HepG2 (cell line): ENCODE results near the gene TIMM44. TPM values are rescaled to one million over a fixed set of nuclear protein-coding genes. Genes with fewer than 3 reads are reported as not detected.

ENCODE experiments used
- CBFB ChIP-seq: sonication (generic); formaldehyde crosslinking; IDR thresholded peaks from 2 replicates; pipeline ENCODE4 v1.4.0; 2020; ENCODE audit warnings: missing genetic modification reagents
- CHCHD3 ChIP-seq: sonication (generic); formaldehyde crosslinking; IDR thresholded peaks from 2 replicates; pipeline ENCODE4 v1.8.0; 2022; ENCODE audit warnings: mild to moderate bottlenecking, missing genetic modification reagents, moderate library complexity
- GABPA ChIP-seq, 2 experiments: IDR thresholded peaks; 2 replicates each; pipeline ENCODE4 v1.6.1; 2011 to 2016; ENCODE audit warnings: low read depth in 2 of 2, low read length in 1 of 2, missing biosample characterization in 1 of 2, missing genetic modification characterization in 1 of 2
- GFI1 ChIP-seq: sonication (generic); formaldehyde crosslinking; IDR thresholded peaks from 2 replicates; pipeline ENCODE4 v1.5.0; 2020; ENCODE audit warnings: missing genetic modification reagents, mild to moderate bottlenecking, borderline replicate concordance
- IKZF4 ChIP-seq: sonication (generic); formaldehyde crosslinking; IDR thresholded peaks from 2 replicates; pipeline ENCODE4 v1.5.1; 2020; ENCODE audit warnings: borderline replicate concordance, mild to moderate bottlenecking, low read depth, missing genetic modification reagents; ENCODE audit errors: not compliant biosample characterization
- MXD4 ChIP-seq: IDR thresholded peaks from 2 replicates; pipeline ENCODE4 v1.6.1; 2016; ENCODE audit warnings: mild to moderate bottlenecking, missing biosample characterization, missing genetic modification reagents
- NCOR1 ChIP-seq: fragments of 200-600 bp; sonication (generic); IDR thresholded peaks from 2 replicates; pipeline ENCODE4 v1.7.0; 2017; ENCODE audit warnings: antibody characterized with exemption, low read length, borderline replicate concordance
- POLR2A ChIP-seq, 2 experiments: IDR thresholded peaks; 2 replicates each; pipeline ENCODE4 v1.6.1; 2011; ENCODE audit warnings: low read depth in 2 of 2, low read length in 2 of 2, mild to moderate bottlenecking in 1 of 2, moderate library complexity in 1 of 2; ENCODE audit not compliant: insufficient read depth in 1 of 2
- SIN3B ChIP-seq: fragments of 150-350 bp; IDR thresholded peaks from 2 replicates; pipeline ENCODE4 v1.6.1; 2014; ENCODE audit warnings: low read length
- SIX4 ChIP-seq: sonication (generic); formaldehyde crosslinking; IDR thresholded peaks from 2 replicates; pipeline ENCODE4 v1.4.0; 2020; ENCODE audit warnings: missing genetic modification reagents
- TSC22D2 ChIP-seq: sonication (generic); formaldehyde crosslinking; IDR thresholded peaks from 2 replicates; pipeline ENCODE4 v1.5.1; 2020; ENCODE audit warnings: missing genetic modification reagents, mild to moderate bottlenecking, borderline replicate concordance
- ZNF121 ChIP-seq: sonication (generic); formaldehyde crosslinking; IDR thresholded peaks from 2 replicates; pipeline ENCODE4 v1.5.0; 2020; ENCODE audit warnings: mild to moderate bottlenecking, missing genetic modification reagents
- ZNF350 ChIP-seq: sonication (generic); formaldehyde crosslinking; IDR thresholded peaks from 2 replicates; pipeline ENCODE4 v1.4.0; 2020; ENCODE audit warnings: mild to moderate bottlenecking, low read depth, missing genetic modification reagents, borderline replicate concordance
- polyA plus RNA-seq, 8 experiments: library from polyadenylated mRNA; depleted of rRNA in 3 of 8; stranded (reverse) in 7 of 8; unstranded in 1 of 8; fragments of >200 nt; fragmentation: Illumina TruSeq in 4 of 8; extraction: Trizol in 4 of 8; gene quantifications; 2 replicates each; pipeline versions ENCODE4 v1.2.1 to v1.2.3, GENCODE V29; 2011 to 2016; ENCODE audit warnings: low read depth in 4 of 8, missing spikeins in 1 of 8, mixed read lengths in 1 of 8; ENCODE audit not compliant: insufficient read depth in 1 of 8
- total RNA-seq, 5 experiments: library from RNA; depleted of rRNA; stranded (reverse); fragments of >200 nt; fragmentation: Illumina TruSeq; extraction: Trizol; gene quantifications; 2 replicates each; pipeline ENCODE4 v1.2.3, GENCODE V29; 2016; ENCODE audit warnings: low read depth in 1 of 5
- TF ChIP-seq, protein P1 (sequence below), 2 experiments: fragments of 450-650 bp in 1 of 2; sonication (generic) in 1 of 2; formaldehyde crosslinking in 1 of 2; IDR thresholded peaks; 2 replicates each; pipeline versions ENCODE4 v1.6.1 to v1.8.0; 2016 to 2022; ENCODE audit warnings: antibody characterized with exemption in 1 of 2, mild to moderate bottlenecking in 1 of 2, missing genetic modification reagents in 1 of 2
- TF ChIP-seq, protein P2 (sequence below): sonication (generic); formaldehyde crosslinking; IDR thresholded peaks from 2 replicates; pipeline ENCODE4 v1.8.0; 2022; ENCODE audit warnings: missing genetic modification reagents, mild to moderate bottlenecking, inconsistent platforms, borderline replicate concordance
- TF ChIP-seq, protein P3 (sequence below): sonication (generic); IDR thresholded peaks from 2 replicates; pipeline ENCODE4 v1.6.1; 2016; ENCODE audit warnings: low read depth, borderline replicate concordance
- TF ChIP-seq, protein P4 (sequence below): sonication (generic); formaldehyde crosslinking; IDR thresholded peaks from 2 replicates; pipeline ENCODE4 v1.8.1; 2023; ENCODE audit warnings: missing genetic modification reagents, mild to moderate bottlenecking, borderline replicate concordance

Gene TIMM44
- total and polyA plus RNA-seq, 2 of the 13 experiments (the other 11 are each of a cell fraction or from before 2014, with no cell fraction given), result 42.9 to 72.6 TPM

DNA sequence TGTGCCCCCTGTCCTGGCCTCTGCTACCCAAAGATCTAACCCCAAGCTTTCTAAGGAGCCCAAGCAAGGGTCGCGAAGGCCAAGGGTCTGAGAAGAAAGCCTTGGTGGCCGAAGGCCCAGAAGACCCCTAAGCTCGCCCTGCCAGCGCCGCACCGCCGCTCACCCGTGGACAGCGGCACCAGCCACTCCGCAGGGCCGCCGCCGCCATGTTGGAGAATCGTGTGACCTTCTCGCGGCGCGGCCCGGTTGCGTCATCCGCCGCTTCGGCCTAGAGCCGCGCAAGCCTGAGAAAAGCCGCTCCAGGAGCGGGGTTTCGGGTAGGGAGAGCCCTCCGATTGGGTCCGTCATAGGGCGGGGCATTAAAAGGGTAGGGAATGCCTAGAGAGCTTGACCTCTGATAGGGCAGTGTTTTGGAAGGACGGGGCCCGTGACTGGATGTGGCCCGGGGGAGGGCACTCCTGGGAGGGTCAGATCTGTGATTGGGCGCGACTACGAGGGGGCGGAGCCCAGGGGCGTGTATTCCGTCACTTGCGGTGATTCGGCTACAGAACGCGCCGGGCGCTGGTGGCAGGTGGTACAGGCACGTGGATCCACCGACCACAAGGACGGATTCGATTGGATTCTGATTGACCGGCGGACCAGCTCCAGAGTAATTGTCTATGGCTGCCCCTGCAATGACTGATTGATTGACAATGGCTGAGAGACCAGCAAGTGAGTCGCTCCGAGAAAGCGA is at the start of gene TIMM44 (continued):
- TF ChIP-seq, protein P1, sequence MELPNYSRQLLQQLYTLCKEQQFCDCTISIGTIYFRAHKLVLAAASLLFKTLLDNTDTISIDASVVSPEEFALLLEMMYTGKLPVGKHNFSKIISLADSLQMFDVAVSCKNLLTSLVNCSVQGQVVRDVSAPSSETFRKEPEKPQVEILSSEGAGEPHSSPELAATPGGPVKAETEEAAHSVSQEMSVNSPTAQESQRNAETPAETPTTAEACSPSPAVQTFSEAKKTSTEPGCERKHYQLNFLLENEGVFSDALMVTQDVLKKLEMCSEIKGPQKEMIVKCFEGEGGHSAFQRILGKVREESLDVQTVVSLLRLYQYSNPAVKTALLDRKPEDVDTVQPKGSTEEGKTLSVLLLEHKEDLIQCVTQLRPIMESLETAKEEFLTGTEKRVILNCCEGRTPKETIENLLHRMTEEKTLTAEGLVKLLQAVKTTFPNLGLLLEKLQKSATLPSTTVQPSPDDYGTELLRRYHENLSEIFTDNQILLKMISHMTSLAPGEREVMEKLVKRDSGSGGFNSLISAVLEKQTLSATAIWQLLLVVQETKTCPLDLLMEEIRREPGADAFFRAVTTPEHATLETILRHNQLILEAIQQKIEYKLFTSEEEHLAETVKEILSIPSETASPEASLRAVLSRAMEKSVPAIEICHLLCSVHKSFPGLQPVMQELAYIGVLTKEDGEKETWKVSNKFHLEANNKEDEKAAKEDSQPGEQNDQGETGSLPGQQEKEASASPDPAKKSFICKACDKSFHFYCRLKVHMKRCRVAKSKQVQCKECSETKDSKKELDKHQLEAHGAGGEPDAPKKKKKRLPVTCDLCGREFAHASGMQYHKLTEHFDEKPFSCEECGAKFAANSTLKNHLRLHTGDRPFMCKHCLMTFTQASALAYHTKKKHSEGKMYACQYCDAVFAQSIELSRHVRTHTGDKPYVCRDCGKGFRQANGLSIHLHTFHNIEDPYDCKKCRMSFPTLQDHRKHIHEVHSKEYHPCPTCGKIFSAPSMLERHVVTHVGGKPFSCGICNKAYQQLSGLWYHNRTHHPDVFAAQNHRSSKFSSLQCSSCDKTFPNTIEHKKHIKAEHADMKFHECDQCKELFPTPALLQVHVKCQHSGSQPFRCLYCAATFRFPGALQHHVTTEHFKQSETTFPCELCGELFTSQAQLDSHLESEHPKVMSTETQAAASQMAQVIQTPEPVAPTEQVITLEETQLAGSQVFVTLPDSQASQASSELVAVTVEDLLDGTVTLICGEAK (IDR thresholded peaks at IDR 0.05), result no peak
- TF ChIP-seq, protein P1 (CRISPR knock-in tag; IDR thresholded peaks at IDR 0.05), result peak; percentile 57; the same call in 1 of the 2 replicates
- peak; percentile 50; the same call in 1 of the 2 replicates for TF ChIP-seq ZNF121 (CRISPR knock-in tag)
- peak; percentile 96 for TF ChIP-seq ZNF350 (CRISPR knock-in tag)
- no peak for TF ChIP-seq TSC22D2 (CRISPR knock-in tag)
- no peak for TF ChIP-seq GABPA (IDR thresholded peaks at IDR 0.05; ENCODE audit: low read depth, low read length)
- peak; percentile 27; the same call in 1 of the 2 replicates for TF ChIP-seq GABPA (CRISPR knock-in tag; IDR thresholded peaks at IDR 0.05; ENCODE audit: low read depth)
- TF ChIP-seq POLR2A (IDR thresholded peaks at IDR 0.05; ENCODE audit: insufficient read depth in 1 of 2, low read depth in 2 of 2, low read length in 2 of 2), result peak; percentile 98 to 99
- no peak for TF ChIP-seq IKZF4 (CRISPR knock-in tag)
- TF ChIP-seq, protein P2, sequence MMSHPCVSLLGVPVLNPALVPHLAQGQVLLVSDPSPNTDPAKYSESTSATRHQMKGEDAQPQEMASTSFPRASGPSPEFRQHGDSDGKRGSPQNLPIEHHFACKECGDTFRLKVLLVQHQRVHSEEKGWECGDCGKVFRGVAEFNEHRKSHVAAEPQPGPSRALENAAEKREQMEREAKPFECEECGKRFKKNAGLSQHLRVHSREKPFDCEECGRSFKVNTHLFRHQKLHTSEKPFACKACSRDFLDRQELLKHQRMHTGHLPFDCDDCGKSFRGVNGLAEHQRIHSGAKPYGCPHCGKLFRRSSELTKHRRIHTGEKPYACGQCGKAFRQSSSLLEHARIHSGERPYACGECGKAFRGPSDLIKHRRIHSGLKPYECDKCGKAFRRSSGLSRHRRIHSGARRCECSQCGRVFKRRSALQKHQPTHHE (CRISPR knock-in tag), result peak; percentile 42
- TF ChIP-seq GFI1 (CRISPR knock-in tag), result peak; percentile 67; the same call in 1 of the 2 replicates
- TF ChIP-seq SIX4 (CRISPR knock-in tag), result no peak
- peak; percentile 99 for TF ChIP-seq MXD4
- peak; percentile 45; the same call in 1 of the 2 replicates for TF ChIP-seq SIN3B
- TF ChIP-seq CBFB (CRISPR knock-in tag), result peak; percentile 30; the same call in 1 of the 2 replicates
- no peak; the same call in 1 of the 2 replicates for TF ChIP-seq NCOR1
- no peak for TF ChIP-seq CHCHD3
- TF ChIP-seq, protein P3, sequence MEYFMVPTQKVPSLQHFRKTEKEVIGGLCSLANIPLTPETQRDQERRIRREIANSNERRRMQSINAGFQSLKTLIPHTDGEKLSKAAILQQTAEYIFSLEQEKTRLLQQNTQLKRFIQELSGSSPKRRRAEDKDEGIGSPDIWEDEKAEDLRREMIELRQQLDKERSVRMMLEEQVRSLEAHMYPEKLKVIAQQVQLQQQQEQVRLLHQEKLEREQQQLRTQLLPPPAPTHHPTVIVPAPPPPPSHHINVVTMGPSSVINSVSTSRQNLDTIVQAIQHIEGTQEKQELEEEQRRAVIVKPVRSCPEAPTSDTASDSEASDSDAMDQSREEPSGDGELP, result 0 out of 2 replicates have a peak, but pooled peaks have one; percentile 7
- TF ChIP-seq, protein P4, sequence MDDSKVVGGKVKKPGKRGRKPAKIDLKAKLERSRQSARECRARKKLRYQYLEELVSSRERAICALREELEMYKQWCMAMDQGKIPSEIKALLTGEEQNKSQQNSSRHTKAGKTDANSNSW, result no peak
